ENCODE data around the gene UTRN.

Gene UTRN

GRCh38 chr6:144314003-144314485, 28.9 kb downstream of the UTRN start:
- no peak for DNase-seq

DNA sequence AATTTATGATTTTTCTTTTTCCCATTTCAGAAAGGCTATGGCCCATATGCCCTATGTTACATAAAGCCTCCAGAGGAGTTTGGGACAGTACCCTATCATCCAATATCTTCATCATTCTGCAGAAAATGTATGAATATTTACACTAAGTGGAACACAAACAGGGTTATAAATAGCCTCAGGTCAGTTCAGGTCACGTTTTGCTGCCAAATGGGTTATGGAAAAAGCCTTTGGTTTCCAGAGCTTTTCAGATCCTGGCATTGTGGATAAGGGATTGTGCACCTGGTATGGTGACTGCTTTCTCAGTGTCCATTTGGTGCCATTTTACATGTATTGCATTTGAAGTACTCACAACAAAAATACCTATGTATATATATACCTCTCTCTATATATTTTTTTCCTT, 29.4 kb downstream of the UTRN start:
- no peak for DNase-seq

GRCh38 chr6:144315226-144315980, 30.3 kb downstream of the UTRN start:
- DNase-seq = no peak

DNA sequence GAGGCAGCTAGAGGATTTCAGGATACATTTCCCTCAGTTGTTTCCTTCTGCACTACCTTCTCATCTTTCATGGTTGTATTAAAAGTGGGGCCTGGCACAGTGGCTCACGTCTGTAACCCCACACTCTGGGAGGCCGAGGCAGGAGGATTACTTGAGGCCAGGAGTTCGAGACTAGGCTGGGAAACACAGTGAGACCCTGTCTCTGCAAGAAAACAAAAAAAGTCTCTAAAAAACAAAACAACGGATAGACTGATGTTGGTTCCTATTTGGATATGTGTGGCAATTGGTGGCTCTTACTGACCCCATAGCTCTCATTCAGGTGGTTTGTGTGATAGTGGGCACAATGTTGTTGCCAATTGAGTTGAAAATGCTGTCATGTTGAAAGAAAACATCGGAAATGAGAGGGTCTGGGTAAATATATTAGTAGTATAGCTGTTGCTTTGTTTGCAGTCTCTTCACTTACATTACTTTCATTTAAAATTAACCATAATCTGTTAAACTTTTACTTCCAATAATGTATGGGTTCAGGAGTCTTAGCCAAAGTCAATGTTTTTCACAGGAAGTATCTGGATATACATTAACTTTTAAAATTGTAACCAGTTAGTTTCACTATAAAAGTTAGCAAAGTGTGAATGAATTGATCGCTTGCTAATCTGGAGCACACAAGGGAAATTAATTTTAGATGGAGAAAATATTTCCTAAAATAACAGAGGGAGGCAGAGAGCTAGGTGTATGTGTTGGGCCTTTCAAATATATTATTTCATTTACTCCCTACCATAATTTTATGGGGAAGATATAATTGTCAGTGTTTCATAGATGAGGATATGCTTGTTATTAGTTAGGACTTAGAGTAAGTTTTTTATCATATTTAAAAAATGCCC, 31.1 kb downstream of the UTRN start:
- no peak for DNase-seq

DNA sequence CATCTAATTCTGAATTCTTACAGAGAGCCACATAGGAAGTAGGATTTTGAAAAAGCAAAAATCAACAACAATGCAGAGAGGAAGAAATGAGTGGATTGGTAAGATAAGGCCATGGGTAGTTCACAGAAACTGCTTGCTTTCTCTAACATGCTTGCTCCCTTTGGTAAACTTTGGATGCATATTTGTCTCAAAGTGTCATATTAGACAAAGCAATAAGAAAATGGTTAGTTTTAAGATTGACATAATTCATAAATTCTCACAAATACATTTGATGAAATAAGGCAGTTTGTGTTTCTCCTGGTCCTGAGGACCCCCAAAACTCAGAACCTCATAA, 31.7 kb downstream of the UTRN start:
- DNase-seq = no peak

DNA sequence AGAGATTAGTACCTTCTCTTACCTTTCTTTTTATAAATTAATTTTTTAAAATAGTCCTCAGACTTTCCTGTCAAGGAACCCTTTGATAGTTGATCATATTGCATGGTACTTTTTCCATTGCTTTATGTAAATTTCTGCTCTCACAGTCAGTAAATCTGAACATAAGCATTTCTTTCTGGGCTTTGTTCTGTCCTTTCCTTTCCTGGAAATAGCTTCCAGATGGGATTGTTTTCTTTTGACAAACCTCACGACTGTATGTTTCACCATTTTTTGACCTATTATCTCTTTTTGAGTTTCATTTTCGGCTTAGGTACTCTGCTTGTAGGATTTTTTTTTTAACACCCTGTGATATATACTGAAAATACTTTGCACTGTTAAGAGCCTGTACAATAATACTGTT, 32.6 kb downstream of the UTRN start:
- DNase-seq = no peak

- no peak for DNase-seq
Measured at GRCh38 chr6:144319211-144319610, 34.1 kb downstream of the UTRN start.

DNA sequence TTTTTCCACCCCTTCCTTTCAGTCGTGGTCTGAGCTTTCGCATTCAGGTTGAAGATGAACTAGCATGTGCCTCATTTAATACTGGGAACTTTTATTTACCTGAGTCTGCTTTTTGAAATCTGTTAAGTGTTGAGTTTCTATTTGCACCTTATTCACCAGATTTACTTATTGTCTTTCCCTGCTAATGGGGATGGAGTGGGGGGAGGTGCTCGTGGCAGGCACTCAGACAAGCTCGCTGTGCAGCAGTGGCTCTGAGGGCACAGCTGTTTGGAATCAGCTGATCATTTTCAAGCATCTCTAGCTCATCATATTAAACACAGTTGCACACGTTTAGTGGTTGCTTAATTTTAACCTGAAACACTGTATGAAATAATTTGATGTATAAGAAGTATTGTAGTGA, 35.6 kb downstream of the UTRN start:
- DNase-seq = no peak

- no peak for DNase-seq
Measured at GRCh38 chr6:144321839-144322591, 36.9 kb downstream of the UTRN start.

- DNase-seq = no peak
Measured at GRCh38 chr6:144325232-144325631, 40.1 kb downstream of the UTRN start.

- DNase-seq = no peak
Measured at GRCh38 chr6:144326393-144326792, 41.3 kb downstream of the UTRN start.

- DNase-seq = no peak
Measured at GRCh38 chr6:144327081-144327480, 41.9 kb downstream of the UTRN start.

GRCh38 chr6:144330017-144330987, 45.2 kb downstream of the UTRN start:
- DNase-seq = no peak

DNA sequence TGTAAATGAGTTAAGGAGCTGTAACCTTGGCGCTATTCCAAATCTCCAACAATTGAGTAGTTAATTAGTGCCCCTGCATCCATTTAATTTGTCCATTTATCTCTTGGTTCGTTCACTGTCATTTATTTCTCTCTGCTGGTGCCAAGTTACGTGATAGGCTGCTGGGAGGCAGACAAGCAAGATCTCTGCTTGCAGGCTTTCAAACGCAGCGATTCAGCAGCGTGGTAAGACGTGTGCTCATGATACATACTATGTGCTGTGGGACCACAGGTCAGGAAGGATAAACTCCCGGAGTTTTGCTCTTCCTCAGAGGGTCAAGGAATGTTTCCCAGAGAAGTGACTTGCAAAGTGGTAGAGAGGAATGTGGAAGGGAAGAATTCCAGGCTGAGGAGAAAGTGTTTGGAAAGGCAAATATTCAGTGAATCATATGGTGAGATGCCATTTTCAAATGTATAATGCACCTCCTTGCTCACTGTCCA, 46.4 kb downstream of the UTRN start:
- DNase-seq = no peak

DNA sequence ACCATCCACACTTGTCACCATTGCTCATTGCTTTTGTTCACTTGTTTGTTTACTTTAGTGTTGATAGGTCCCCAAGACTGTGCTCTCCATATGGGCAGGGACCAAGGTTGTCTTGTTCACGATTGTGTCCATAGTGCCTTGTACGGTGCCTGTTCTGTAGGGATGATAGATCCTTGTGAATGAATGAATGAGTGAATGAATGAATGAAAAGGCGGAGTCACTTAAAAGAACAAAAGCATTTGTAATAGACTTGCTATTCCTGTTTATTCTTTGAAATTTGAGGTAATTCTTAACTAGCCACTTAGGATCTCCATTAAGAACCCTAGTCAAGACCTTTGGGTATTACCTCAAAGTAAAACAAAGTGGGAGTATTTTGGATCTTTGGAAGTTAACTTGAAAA, 47.0 kb downstream of the UTRN start:
- DNase-seq = no peak

GRCh38 chr6:144334150-144334708, 49.1 kb downstream of the UTRN start:
- peak; percentile 70 for DNase-seq
